Duodenal mucosa (tissue), 2 donors: Measurements from ENCODE around the gene GPSM1.

ENCODE experiments used
- H3K27ac ChIP-seq: one replicate; pipeline ENCODE4 v1.7.0; 2013; ENCODE audit warnings: low read depth, low read length
- H3K27me3 ChIP-seq, 2 donors: one replicate each; pipeline ENCODE4 v1.7.0; 2013; ENCODE audit warnings: low read length in 2 of 2, control low read depth in 1 of 2; ENCODE audit not compliant: insufficient read depth in 2 of 2, control insufficient read depth in 1 of 2
- H3K36me3 ChIP-seq, 2 donors: one replicate each; pipeline ENCODE4 v1.7.0; 2013; ENCODE audit warnings: low read length in 2 of 2, control low read depth in 1 of 2; ENCODE audit not compliant: insufficient read depth in 2 of 2, control insufficient read depth in 1 of 2
- H3K4me1 ChIP-seq, 2 donors: one replicate each; pipeline ENCODE4 v1.7.0; 2013; ENCODE audit warnings: low read length in 2 of 2, control low read depth in 1 of 2; ENCODE audit not compliant: insufficient read depth in 2 of 2, control insufficient read depth in 1 of 2
- H3K4me3 ChIP-seq, 2 donors: one replicate each; pipeline ENCODE4 v1.7.0; 2013; ENCODE audit warnings: low read length in 2 of 2, low read depth in 1 of 2
- H3K9ac ChIP-seq, 2 donors: one replicate each; pipeline ENCODE4 v1.7.0; 2013; ENCODE audit warnings: low read length in 2 of 2, low read depth in 1 of 2
- H3K9me3 ChIP-seq, 2 donors: one replicate each; pipeline ENCODE4 v1.7.0; 2013; ENCODE audit warnings: low read length in 2 of 2, control low read depth in 1 of 2; ENCODE audit not compliant: control insufficient read depth in 1 of 2

GPSM1 gene

DNA sequence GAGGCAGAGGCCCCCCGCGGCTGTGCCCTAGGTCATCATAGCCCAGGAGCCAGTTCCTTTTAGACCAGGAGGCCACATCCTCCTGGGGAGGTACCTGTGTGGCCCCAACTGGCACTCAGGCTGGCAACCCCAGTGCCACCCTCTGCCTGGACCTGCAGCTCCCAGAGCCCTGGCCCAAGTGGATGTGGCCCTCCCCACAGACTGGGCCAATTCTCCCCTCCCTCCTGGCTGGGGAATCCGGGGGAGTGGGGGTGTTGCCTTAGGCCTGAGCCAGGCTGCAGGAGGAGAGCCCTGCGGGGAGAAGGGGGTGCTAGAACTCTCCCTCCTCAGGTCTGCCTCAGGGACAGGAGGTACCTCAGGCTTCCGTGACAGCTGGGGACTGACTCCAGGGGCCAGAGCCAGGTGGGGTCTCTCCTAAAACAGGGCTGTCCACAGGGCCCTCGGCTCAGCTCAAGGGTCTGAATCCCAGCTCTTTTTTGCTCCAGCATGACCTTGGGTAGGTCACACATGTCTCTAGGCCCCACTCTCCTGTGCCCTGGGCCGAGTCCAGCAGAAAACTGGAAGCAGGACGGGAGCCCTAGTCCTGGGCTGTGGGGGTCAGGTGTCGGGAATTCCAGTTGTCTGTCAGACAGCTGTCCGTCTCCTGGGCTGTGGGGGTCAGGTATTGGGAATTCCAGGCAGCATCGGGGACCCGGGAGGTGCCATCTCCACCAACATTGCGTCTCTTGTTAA, 26.6 kb downstream of the GPSM1 start:
- peaks cover 0 to 4% of the 10 kb centered on the region in 2 donors for H3K27me3 ChIP-seq
- no peaks in the 10 kb centered on the region for H3K4me1 ChIP-seq
- H3K4me3 ChIP-seq = no peak overlapping the region
- H3K9ac ChIP-seq = no peak overlapping the region
- H3K36me3 ChIP-seq = no peaks in the 10 kb centered on the region
- no peaks in the 10 kb centered on the region for H3K9me3 ChIP-seq
- no peak overlapping the region for H3K27ac ChIP-seq

DNA sequence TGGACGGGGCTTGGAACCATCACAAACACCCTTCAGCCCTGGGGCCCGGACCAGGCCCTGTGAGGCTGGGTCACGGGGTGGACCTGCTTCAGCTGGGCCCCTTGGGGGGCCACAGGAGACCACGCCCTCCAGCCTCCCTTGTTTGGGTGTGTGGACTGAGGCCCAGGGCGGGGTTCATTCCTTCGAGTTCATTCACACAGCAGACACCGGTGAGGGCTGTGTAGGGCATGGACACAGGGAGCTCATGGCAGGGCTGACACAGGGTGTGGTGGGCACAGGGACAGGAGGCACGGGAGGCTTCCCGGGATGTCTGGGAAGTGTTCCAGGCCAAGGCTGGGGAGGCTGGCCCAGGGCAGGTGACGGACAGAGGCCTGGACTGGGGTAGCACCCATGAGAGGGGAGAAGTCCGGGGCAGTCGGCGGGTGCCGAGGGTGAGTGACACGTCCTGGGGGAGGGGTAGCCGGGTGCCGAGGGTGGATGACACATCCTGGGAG, 27.3 kb downstream of the GPSM1 start:
- Histone ChIP-seq H3K27me3 (peaks cover 0 to 4% of the 10 kb centered on the region in 2 donors), H3K9ac (no peak overlapping the region), H3K27ac (no peak overlapping the region), H3K36me3 (no peaks in the 10 kb centered on the region), H3K4me1 (no peaks in the 10 kb centered on the region), H3K9me3 (no peaks in the 10 kb centered on the region), H3K4me3 (no peak overlapping the region)

DNA sequence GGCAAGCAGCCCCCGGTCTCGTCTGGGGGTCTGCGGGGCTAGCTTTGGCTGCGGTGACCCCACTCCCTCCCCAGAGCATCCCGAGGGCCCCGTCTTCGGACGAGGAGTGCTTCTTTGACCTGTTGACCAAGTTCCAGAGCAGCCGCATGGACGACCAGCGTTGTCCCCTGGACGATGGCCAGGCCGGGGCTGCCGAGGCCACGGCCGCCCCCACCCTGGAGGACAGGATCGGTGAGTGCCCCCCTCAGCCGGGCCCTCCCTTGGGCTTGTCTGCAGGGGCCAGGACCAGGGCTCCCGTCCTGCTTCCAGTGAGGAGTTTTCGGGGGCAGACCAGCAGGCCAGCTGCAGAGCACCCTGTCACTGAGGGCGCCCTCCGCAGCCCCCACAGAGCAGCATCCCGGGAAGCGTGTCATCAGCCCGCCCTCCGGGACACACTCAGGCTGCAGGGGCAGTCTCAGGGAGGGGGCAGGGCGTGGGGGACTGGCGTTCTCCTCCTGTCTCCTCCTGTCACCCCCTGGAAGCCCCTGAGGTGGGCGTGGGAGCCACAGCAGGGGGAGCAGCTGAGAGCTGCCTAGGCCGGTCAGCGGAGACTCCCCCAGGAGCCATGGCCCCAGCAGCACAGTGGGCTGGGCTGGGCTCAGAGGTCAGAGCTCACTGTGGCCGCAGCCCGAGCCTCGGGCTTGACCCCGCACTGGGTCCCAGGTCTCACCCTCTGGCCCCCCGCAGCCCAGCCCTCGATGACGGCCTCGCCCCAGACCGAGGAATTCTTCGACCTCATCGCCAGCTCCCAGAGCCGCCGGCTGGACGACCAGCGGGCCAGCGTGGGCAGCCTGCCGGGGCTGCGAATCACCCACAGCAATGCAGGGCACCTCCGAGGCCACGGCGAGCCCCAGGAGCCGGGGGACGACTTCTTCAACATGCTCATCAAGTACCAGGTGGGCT, 28.5 kb downstream of the GPSM1 start:
- H3K4me3 ChIP-seq = no peak overlapping the region
- no peak overlapping the region for H3K9ac ChIP-seq
- H3K27ac ChIP-seq = no peak overlapping the region
- H3K4me1 ChIP-seq = no peaks in the 10 kb centered on the region
- no peaks in the 10 kb centered on the region for H3K9me3 ChIP-seq
- H3K27me3 ChIP-seq = peaks cover 0 to 4% of the 10 kb centered on the region in 2 donors
- peaks cover 0 to 4% of the 10 kb centered on the region in 2 donors for H3K36me3 ChIP-seq

DNA sequence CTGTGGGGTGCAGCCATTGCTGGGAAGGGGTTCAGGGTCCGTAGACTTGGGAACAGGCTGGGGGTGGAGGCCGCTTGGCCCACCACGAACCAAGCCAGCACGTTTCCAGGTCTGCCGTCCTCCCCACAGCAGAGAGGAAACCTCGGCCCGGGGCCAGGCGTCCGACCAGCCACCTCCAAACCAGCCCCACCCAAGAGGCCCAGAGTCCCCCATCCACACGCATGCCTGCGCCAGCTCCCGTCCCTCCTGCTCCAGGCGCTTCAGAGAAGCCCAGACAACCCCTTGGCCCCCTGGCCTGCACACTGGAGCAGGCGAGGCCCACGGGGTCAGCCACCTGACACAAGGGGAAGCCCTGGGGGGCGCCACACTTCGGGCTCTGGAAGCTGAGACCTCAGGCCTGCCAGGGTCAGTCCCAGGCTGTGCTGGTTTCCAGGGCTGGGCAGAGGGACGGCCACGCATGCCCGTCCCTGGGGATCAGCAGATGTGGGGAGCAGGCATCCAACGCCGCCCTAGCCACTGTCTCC, 29.9 kb downstream of the GPSM1 start:
- Histone ChIP-seq H3K9me3 (no peaks in the 10 kb centered on the region), H3K27ac (no peak overlapping the region), H3K4me1 (peaks cover 1 to 2% of the 10 kb centered on the region in 2 donors), H3K9ac (no peak overlapping the region), H3K4me3 (no peak overlapping the region), H3K36me3 (peaks cover 0 to 9% of the 10 kb centered on the region in 2 donors), H3K27me3 (peaks cover 0 to 4% of the 10 kb centered on the region in 2 donors)

DNA sequence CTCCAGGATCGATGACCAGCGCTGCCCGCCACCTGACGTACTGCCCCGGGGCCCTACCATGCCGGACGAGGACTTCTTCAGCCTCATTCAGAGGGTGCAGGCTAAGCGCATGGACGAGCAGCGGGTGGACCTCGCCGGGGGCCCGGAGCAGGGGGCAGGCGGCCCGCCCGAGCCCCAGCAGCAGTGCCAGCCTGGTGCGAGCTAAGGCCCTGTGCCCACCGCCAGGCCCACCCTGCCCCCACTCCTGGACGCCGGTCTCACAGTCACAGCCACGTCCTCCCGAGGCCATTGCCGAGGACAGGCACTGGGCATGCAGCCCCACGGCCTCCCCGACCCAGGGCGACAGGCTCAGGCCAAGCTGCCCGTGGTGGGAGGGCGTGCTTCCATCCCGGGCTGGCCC, 30.7 kb downstream of the GPSM1 start:
- H3K27me3 ChIP-seq = peaks cover 0 to 4% of the 10 kb centered on the region in 2 donors
- H3K9me3 ChIP-seq = no peaks in the 10 kb centered on the region
- H3K9ac ChIP-seq = no peak overlapping the region
- H3K27ac ChIP-seq = no peak overlapping the region
- H3K36me3 ChIP-seq = peaks cover 0 to 9% of the 10 kb centered on the region in 2 donors
- H3K4me3 ChIP-seq = no peak overlapping the region
- peaks cover 8 to 9% of the 10 kb centered on the region in 2 donors for H3K4me1 ChIP-seq

DNA sequence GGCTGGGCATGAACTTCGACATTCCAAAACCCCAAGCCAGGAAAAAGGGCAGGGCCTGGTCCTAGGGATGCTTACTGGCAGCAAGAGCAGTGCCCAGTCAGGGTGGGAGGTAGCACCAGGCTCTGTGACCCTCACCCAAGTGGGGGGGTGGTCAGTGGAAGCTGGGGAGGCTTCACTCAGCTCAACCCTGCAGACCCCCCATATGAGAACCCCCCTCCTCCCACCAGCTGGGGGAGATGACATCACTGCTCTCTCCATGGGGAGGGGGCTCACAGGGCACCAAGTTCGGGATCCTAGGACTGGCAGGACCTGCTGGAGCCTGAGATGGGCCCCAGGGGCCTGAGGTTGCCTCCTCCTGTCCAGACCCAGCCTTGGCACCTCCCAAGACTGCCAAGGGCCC, 31.5 kb downstream of the GPSM1 start:
- H3K9me3 ChIP-seq = no peaks in the 10 kb centered on the region
- H3K36me3 ChIP-seq = peaks cover 0 to 9% of the 10 kb centered on the region in 2 donors
- no peak overlapping the region for H3K27ac ChIP-seq
- H3K4me3 ChIP-seq = no peak overlapping the region
- peaks cover 0 to 4% of the 10 kb centered on the region in 2 donors for H3K27me3 ChIP-seq
- no peak overlapping the region for H3K9ac ChIP-seq
- H3K4me1 ChIP-seq = peaks cover 8 to 12% of the 10 kb centered on the region in 2 donors

DNA sequence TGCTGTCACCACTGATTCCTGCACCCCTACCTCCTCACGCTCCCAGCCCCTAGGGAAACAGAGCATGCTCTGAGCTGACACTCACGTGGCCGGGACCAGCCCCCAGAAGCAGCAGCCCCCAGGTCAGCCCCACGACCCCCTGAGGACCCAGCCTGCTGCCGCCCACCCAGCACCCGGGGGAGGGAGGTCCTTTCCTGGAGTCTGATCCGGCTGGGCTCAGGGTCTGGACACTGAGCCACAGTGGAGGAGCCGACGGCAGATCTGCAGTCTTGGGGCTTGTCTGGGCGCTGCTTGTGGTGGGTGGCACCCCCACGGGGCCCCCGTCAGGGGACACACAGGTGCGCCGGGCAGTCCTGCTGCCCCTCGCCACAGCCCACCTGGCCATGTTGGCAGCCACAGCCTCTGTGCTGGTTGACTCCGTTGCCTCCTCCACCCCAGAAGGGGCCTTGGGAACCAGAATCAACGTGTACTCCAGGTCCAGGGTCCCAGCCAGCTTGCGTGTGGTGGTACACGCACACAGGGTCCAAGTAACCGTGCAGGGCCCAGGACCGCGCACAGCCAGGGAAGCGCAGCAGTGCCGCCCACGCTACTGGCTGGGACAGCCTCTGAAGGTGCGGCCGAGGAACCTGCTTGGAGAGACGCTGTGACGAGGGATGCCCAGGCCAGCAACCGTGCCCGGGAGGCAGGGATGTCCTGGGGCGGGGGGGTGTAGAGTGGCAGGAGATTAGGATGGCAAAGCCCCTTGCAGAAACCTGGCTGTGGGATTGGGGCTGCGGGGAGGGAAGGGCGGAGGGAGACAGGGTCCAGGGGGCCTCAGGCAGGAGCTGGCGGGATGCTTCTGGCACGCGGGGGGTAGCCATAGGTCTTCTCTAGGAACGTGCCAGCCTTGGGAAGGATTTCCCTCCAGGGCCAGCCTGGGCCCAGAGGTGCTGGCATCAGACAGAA, 32.7 kb downstream of the GPSM1 start:
- Histone ChIP-seq H3K4me3 (no peak overlapping the region), H3K4me1 (peaks cover 8 to 15% of the 10 kb centered on the region in 2 donors), H3K27ac (no peak overlapping the region), H3K9ac (no peak overlapping the region), H3K36me3 (peaks cover 0 to 9% of the 10 kb centered on the region in 2 donors), H3K27me3 (peaks cover 0 to 4% of the 10 kb centered on the region in 2 donors), H3K9me3 (no peaks in the 10 kb centered on the region)

DNA sequence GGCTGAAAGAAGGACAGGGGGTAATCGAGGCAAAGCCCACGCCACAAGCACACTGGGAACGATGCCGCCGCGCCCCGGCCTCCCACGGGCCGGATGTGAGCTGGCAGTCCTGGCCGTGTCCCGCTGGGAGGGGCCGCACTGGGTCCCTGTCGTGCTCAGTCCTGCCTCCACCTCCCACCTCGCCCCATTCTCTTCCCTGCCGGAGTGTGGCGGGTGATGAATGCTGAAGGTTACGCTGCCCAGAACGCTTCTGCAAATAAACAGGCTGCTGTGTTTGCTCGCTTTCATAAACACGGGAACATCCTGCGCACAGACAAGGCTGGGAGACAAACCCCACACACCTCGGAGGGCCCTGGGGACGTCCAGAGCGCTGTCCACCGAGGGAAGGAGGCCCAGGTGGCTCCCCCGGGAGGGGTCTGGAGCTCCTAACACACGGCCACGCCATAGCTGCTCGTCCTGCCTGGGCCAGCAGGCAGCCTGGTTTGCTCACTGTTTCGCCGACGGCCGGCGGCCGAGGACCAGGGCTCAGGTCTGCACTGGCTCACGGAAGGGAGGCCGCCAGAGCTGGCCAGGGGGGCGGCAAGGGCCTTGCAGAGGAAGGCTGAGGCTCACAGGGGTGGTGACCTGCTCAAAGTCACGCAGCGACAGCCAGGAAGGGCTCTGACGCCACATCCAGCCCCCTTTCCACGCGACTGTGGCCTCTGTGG, 33.9 kb downstream of the GPSM1 start:
- peaks cover 0 to 9% of the 10 kb centered on the region in 2 donors for H3K36me3 ChIP-seq
- H3K9me3 ChIP-seq = no peaks in the 10 kb centered on the region
- no peak overlapping the region for H3K4me3 ChIP-seq
- H3K9ac ChIP-seq = no peak overlapping the region
- peaks cover 8 to 15% of the 10 kb centered on the region in 2 donors for H3K4me1 ChIP-seq
- H3K27me3 ChIP-seq = no peaks in the 10 kb centered on the region
- H3K27ac ChIP-seq = peak overlapping the region; percentile 20
